ENCODE measurements around the gene USP12. TPM values are rescaled to one million over a fixed set of nuclear protein-coding genes. Genes with fewer than 3 reads are reported as not detected.

Gene USP12
- total RNA-seq, 1 experiment from 2014 or later: 16.2 TPM

- Histone ChIP-seq H3K27me3 (replicated peaks) (no peaks in the 10 kb centered on the region), H3K4me3 (no peak overlapping the region), H3K36me3 (peaks cover 7% of the 10 kb centered on the region; the same call in 1 of the 2 replicates), H3K4me1 (replicated peaks) (no peaks in the 10 kb centered on the region), H3K27ac (no peak overlapping the region), H3K9me3 (replicated peaks) (no peaks in the 10 kb centered on the region)
- DNase-seq (ENCODE audit: low read depth in 1 of 2, low spot score in 2 of 2): no peak
These were observed 54.5 kb downstream of the USP12 start for GRCh38 chr13:27117158-27117557.

DNA sequence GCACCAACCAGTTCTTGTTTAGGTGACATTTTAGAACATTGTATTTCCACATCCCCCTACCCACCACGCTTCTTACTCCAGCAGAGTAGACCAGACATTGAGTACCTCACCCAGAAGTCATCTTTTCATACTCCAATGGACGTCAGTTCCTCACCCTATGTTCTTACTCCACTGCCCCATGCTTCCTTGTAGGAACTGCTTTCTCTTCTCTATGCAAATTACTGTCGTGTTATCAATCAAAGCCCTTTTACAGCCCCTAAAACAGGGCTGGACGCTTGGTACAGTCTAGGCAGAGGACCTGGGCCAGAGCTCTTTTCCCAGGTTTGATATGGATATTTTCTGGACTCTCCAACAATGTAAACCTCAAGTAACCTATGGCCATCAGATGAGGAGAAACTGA lies 58.2 kb downstream of the USP12 start:
- H3K36me3 ChIP-seq: peaks cover 7% of the 10 kb centered on the region; the same call in 1 of the 2 replicates
- no peak overlapping the region for H3K27ac ChIP-seq
- no peaks in the 10 kb centered on the region for H3K4me1 ChIP-seq (replicated peaks)
- DNase-seq (ENCODE audit: low read depth in 1 of 2, low spot score in 2 of 2): no peak
- H3K4me3 ChIP-seq: no peak overlapping the region
- no peaks in the 10 kb centered on the region for H3K27me3 ChIP-seq (replicated peaks)
- H3K9me3 ChIP-seq (replicated peaks): no peaks in the 10 kb centered on the region

DNA sequence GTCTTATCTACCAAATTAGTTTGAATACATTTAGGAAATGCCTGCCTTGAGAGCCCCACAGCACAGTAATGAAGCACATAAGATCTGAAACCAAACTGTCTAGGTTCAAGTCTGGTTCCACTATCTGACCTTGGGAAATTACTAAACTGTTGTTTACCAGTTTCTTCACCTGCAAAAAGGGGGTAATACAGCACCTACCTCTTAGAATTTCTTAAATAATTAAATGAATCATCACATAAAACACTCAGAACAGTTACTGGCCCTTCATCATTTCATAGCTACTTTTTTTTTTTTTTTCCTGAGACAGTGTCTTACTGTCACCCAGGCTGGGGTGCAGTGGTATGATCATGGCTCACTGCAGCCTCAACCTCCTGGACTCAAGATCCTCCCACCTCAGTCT lies 59.6 kb downstream of the USP12 start:
- DNase-seq (ENCODE audit: low read depth in 1 of 2, low spot score in 2 of 2): no peak
- H3K4me1 ChIP-seq (replicated peaks): no peaks in the 10 kb centered on the region
- peaks cover 7% of the 10 kb centered on the region; the same call in 1 of the 2 replicates for H3K36me3 ChIP-seq
- H3K9me3 ChIP-seq (replicated peaks): no peaks in the 10 kb centered on the region
- H3K27ac ChIP-seq: no peak overlapping the region
- H3K4me3 ChIP-seq: no peak overlapping the region
- H3K27me3 ChIP-seq (replicated peaks): no peaks in the 10 kb centered on the region

DNA sequence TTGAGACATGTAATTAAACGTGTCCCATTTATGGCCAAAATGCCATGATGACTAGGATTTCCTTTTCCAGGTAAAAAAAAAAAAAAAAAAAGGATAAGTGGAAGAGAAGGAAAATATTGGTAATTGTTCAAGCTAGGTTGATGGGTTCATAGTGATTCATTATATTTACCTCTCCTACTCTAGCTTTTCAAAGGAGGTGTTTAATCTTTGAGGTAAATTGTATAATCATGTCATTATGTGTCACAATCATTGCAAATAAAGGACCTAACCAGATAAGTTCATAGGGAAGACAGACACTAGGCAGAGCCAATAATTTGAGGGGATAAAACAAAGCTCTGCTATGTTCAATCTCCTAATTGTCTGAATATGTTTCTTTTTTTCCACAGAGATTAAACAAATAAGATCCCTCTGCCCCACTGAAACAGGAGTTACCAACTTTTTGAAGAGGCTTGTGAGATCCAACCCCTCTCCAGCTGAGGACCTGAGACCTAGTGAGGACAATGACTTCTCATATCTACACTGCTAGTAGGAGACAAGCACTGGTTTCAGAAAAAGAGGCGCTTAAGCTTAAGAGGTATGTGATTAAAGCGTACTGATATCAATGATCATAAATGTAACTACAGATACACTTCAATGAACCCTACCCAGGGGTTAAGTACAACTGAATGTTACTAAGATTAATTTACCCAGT lies 61.4 kb downstream of the USP12 start:
- H3K27ac ChIP-seq: no peak overlapping the region
- peaks cover 6% of the 10 kb centered on the region; the same call in 1 of the 2 replicates for H3K36me3 ChIP-seq

GRCh38 chr13:27106144-27106543 lies 65.5 kb downstream of the USP12 start:
- no peak overlapping the region for H3K4me3 ChIP-seq

More for the DNA sequence above, 61.4 kb downstream of the USP12 start:
- no peaks in the 10 kb centered on the region for H3K4me1 ChIP-seq (replicated peaks)
- no peaks in the 10 kb centered on the region for H3K9me3 ChIP-seq (replicated peaks)
- no peaks in the 10 kb centered on the region for H3K27me3 ChIP-seq (replicated peaks)
- no peak for DNase-seq (ENCODE audit: low read depth in 1 of 2, low spot score in 2 of 2)
- no peak overlapping the region for H3K4me3 ChIP-seq

GRCh38 chr13:27104606-27105005 lies 67.0 kb downstream of the USP12 start:
- Histone ChIP-seq H3K4me3 (no peak overlapping the region), H3K27ac (no peak overlapping the region), H3K27me3 (replicated peaks) (no peaks in the 10 kb centered on the region), H3K36me3 (peaks cover 16% of the 10 kb centered on the region), H3K4me1 (replicated peaks) (no peaks in the 10 kb centered on the region), H3K9me3 (replicated peaks) (no peaks in the 10 kb centered on the region)
- no peak for DNase-seq (ENCODE audit: low read depth in 1 of 2, low spot score in 2 of 2)

More at GRCh38 chr13:27106144-27106543, 65.5 kb downstream of the USP12 start:
- Histone ChIP-seq H3K27me3 (replicated peaks) (no peaks in the 10 kb centered on the region), H3K27ac (no peak overlapping the region), H3K36me3 (peaks cover 16% of the 10 kb centered on the region), H3K9me3 (replicated peaks) (no peaks in the 10 kb centered on the region), H3K4me1 (replicated peaks) (no peaks in the 10 kb centered on the region)
- DNase-seq (ENCODE audit: low read depth in 1 of 2, low spot score in 2 of 2): no peak

DNA sequence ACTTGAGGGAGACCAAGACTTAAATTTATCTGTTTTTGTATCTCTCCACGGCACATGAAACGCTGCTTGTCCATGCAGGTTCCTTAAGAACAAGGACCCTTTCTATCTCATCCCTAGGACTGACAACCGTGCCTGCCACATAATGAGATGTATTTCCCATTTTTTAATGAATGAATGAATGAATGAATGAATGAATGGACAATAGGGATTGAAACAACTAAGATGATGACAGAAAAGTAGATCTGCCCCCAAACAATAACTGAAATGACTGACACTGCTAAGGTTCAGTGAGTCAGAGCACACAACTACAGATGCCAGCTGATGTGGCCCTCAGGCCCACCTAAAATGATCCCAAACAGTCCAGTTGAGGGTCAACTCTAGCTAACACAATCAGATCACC lies 69.8 kb downstream of the USP12 start:
- no peak overlapping the region for H3K27ac ChIP-seq
- H3K27me3 ChIP-seq (replicated peaks): no peaks in the 10 kb centered on the region
- no peak overlapping the region for H3K4me3 ChIP-seq
- no peaks in the 10 kb centered on the region; the same call in 1 of the 2 replicates for H3K4me1 ChIP-seq (replicated peaks)
- H3K9me3 ChIP-seq (replicated peaks): no peaks in the 10 kb centered on the region
- H3K36me3 ChIP-seq: peaks cover 16% of the 10 kb centered on the region
- no peak for DNase-seq (ENCODE audit: low read depth in 1 of 2, low spot score in 2 of 2)

GRCh38 chr13:27101289-27101688 lies 70.3 kb downstream of the USP12 start:
- Histone ChIP-seq H3K27me3 (replicated peaks) (no peaks in the 10 kb centered on the region), H3K36me3 (peaks cover 16% of the 10 kb centered on the region), H3K27ac (no peak overlapping the region), H3K9me3 (replicated peaks) (no peaks in the 10 kb centered on the region), H3K4me3 (no peak overlapping the region), H3K4me1 (replicated peaks) (no peaks in the 10 kb centered on the region; the same call in 1 of the 2 replicates)
- DNase-seq (ENCODE audit: low read depth in 1 of 2, low spot score in 2 of 2): no peak

DNA sequence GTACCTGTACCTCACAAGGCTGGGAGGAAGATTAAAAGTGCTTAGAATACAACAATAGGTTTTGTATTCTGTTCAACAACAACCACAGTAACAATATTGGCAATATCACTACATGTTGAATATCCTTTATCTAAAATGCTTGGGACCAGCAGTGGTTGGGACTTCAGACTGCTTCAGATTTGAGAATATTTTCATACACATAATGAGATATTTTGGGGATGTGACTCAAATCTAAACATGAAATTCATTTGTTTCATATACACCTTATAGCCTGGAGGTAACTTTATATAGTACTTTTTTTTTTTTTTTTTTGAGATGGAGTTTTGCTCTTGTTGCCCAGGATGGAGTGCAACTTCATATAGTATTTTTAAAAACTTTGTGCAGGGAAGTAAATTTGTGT lies 73.9 kb downstream of the USP12 start:
- H3K36me3 ChIP-seq: peaks cover 7% of the 10 kb centered on the region
- no peaks in the 10 kb centered on the region; the same call in 1 of the 2 replicates for H3K4me1 ChIP-seq (replicated peaks)
- H3K27me3 ChIP-seq (replicated peaks): no peaks in the 10 kb centered on the region
- H3K9me3 ChIP-seq (replicated peaks): no peaks in the 10 kb centered on the region
- no peak for DNase-seq (ENCODE audit: low read depth in 1 of 2, low spot score in 2 of 2)
- no peak overlapping the region for H3K4me3 ChIP-seq
- no peak overlapping the region for H3K27ac ChIP-seq

- DNase-seq (ENCODE audit: low read depth in 1 of 2, low spot score in 2 of 2): no peak
- no peaks in the 10 kb centered on the region for H3K4me1 ChIP-seq (replicated peaks)
- H3K36me3 ChIP-seq: peaks cover 5% of the 10 kb centered on the region
- no peaks in the 10 kb centered on the region for H3K27me3 ChIP-seq (replicated peaks)
- no peak overlapping the region for H3K4me3 ChIP-seq
- H3K27ac ChIP-seq: no peak overlapping the region
- no peaks in the 10 kb centered on the region for H3K9me3 ChIP-seq (replicated peaks)
These were observed 80.2 kb downstream of the USP12 start for GRCh38 chr13:27091451-27091850.

DNA sequence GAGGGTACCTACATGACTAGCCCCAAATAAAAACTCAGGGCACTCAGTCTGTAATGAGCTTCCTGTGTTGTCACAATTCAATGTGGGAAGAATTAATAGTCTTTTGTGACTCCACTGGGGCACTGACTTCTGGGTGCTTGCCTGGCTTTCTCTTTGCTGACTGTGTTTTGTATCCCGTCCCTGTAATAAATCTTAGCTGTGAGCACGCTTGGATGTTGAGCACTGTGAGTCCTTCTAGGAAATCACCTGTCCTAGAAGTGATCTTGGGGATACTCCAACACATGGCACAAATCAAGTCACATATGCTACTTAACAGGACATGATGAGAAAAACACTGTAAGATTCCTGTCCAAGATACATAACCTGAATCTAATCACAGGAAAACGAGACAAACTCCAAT lies 83.0 kb downstream of the USP12 start:
- H3K9me3 ChIP-seq (replicated peaks): no peaks in the 10 kb centered on the region
- no peak overlapping the region for H3K27ac ChIP-seq
- no peaks in the 10 kb centered on the region for H3K27me3 ChIP-seq (replicated peaks)
- no peak overlapping the region for H3K4me3 ChIP-seq
- no peak for DNase-seq (ENCODE audit: low read depth in 1 of 2, low spot score in 2 of 2)
- H3K4me1 ChIP-seq (replicated peaks): no peaks in the 10 kb centered on the region
- H3K36me3 ChIP-seq: no peaks in the 10 kb centered on the region

- Histone ChIP-seq H3K27ac (no peak overlapping the region), H3K4me3 (no peak overlapping the region), H3K4me1 (replicated peaks) (no peaks in the 10 kb centered on the region), H3K27me3 (replicated peaks) (no peaks in the 10 kb centered on the region), H3K36me3 (no peaks in the 10 kb centered on the region), H3K9me3 (replicated peaks) (no peaks in the 10 kb centered on the region)
- DNase-seq (ENCODE audit: low read depth in 1 of 2, low spot score in 2 of 2): no peak
These were observed 84.9 kb downstream of the USP12 start for GRCh38 chr13:27086599-27087265.

DNA sequence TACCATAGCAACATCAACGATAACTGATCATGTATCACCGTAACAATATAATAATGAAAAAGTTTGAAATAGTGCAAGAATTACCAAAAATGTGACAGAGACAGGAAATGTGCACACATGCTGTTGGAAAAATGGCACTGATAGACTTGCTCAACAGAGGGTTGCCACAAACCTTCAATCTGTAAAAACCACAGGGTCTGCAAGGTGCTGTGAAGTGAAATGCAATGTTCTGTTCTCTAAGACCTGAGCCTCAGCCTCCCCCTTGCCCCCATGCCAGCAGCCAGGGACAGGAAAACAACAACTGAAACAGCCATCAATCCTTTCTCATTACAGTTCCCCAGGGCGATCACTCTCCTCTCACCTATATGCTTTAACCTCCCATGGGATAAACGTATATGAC lies 88.4 kb downstream of the USP12 start:
- Histone ChIP-seq H3K27me3 (replicated peaks) (no peaks in the 10 kb centered on the region), H3K9me3 (replicated peaks) (no peaks in the 10 kb centered on the region), H3K36me3 (peaks cover 7% of the 10 kb centered on the region; the same call in 1 of the 2 replicates), H3K4me1 (replicated peaks) (peaks cover 13% of the 10 kb centered on the region), H3K27ac (no peak overlapping the region), H3K4me3 (no peak overlapping the region)
- DNase-seq (ENCODE audit: low read depth in 1 of 2, low spot score in 2 of 2): no peak

DNA sequence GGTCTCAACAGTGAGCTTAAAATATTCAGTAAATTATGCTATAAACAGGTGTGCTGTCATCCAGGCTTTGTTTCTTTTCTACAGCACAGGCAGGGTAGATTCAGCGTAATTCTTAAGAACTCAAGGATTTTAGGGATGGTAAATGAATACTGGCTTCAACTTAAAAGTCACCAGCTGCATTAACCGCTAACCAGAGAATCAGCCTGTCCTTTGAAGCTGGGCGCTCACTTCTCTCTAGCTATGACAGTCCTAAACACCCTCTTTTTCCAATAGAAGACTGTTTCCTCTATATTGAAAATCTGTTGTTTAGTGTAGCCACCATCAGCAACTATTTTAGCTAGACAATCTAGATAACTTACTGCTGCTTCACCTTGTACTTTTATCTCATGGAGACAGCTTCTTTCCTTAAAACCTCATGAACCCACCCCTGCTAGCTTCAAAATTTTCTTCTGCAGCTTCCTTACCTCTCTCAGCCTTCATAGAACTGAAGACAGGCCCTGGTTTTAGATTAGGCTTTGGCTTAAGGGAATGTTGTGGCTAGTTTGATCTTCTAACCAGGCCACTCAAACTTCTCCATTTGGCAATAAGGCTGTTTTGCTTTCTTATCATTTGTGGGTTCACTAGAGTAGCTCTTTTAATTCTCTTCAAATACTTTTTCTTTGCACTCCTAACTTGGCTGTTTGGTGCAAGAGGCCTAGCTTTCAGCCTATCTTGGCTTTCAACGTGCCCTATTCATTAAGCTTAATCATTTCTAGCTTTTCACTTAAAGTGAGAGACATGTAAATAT lies 89.5 kb downstream of the USP12 start:
- peaks cover 13% of the 10 kb centered on the region for H3K4me1 ChIP-seq (replicated peaks)
- no peak overlapping the region for H3K4me3 ChIP-seq
- no peaks in the 10 kb centered on the region for H3K27me3 ChIP-seq (replicated peaks)
- no peak overlapping the region for H3K27ac ChIP-seq
- peaks cover 7% of the 10 kb centered on the region; the same call in 1 of the 2 replicates for H3K36me3 ChIP-seq
- DNase-seq (ENCODE audit: low read depth in 1 of 2, low spot score in 2 of 2): no peak
- no peaks in the 10 kb centered on the region for H3K9me3 ChIP-seq (replicated peaks)
